GM19043 (cell line): ENCODE results near the gene PDZD4.
"Not testable (repeated sequence)": the region's sequence is repeated elsewhere in the genome, so short reads cannot be mapped to it uniquely, and the experiment has no call there.

Source experiments
- ATAC-seq: cut with Tn5 transposase; IDR thresholded peaks from one replicate; pipeline ENCODE4 v1.9.1; 2021; ENCODE audit warnings: low read depth; ENCODE audit not compliant: unreplicated experiment

PDZD4 gene

DNA sequence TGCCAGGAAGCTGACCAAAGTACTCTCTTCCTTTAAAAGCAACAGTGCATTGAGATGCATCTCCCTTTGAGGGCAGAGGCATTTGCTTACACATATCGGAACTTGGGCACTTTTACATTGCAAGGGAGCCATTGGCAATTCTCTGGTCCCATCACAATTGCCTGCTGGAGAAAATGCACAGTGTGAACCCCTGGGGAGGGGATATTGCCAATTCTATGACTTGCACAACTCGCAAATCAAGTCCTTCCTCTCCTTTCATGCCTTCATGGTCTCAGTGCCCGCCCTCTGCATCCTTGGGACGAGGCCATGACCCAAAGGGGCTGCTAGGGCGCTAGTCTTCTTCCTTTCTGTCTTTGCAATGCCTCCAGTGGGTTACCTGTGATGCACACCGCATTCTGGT lies 14.9 kb upstream of the PDZD4 start:
- ATAC-seq = no peak

DNA sequence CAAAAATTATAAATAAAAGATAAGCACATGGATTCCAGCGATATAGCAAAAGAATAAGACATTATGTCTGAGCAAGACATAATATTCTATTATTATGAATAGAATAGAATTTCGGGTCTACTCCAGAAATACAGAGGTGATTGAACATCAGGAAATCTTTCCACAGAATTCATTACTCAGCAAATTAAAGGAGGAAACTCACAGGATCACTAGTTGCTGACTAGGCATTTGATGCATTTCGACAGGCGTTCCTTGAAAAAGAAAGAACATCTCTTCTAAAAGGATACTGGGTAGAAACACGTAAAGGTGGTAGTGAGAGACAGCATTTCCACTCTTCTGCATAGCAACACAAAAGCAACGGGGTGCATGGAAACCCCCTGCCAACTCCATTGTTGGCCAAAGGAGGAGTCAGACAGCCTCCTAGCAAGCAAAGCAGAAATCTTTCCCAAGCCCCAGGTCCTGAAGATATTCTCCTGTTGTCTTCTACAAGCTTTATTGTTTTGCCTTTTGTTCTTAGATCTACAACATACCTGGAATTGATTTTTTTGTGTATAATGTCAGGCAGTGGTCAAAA lies 14.3 kb upstream of the PDZD4 start:
- no peak for ATAC-seq

DNA sequence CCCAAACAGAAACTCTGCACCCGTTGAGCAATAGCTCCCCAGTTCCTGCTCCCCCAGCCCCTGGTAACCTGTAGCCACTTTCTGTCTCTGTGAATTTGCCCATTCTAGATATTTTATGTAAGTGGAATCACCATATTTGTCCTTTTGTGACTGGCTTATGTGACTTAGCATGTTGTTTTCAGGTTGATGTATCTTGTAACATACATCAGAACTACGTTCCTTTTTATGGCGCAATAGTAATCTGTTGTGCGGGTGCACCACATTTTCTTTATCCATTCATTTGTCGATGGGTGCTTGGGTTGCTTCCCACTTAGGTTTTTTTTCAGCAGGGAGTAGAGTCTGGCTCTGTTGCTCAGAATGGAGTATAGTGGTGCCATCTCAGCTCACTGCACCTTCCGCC lies 6.6 kb upstream of the PDZD4 start:
- no peak for ATAC-seq

DNA sequence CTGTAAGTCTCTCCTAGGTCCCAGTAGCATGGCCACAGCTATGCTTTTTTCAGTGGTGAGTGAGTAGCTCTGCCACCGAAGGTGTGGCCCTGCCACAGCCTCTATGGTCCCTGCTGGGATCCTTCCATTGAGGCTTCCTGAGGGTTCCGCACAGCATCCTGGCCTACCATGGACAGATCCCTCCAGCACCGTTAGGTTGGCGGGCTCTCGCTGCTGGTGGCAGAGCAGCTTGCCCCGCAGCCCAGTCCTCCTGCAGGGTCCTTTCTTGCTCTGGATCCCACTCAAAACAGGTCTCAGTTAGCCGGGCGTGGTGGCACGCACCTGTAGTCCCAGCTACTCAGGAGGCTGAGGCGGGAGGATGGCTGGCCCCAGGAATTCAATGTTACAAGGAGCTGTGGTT lies 2.4 kb upstream of the PDZD4 start:
- ATAC-seq = no peak

DNA sequence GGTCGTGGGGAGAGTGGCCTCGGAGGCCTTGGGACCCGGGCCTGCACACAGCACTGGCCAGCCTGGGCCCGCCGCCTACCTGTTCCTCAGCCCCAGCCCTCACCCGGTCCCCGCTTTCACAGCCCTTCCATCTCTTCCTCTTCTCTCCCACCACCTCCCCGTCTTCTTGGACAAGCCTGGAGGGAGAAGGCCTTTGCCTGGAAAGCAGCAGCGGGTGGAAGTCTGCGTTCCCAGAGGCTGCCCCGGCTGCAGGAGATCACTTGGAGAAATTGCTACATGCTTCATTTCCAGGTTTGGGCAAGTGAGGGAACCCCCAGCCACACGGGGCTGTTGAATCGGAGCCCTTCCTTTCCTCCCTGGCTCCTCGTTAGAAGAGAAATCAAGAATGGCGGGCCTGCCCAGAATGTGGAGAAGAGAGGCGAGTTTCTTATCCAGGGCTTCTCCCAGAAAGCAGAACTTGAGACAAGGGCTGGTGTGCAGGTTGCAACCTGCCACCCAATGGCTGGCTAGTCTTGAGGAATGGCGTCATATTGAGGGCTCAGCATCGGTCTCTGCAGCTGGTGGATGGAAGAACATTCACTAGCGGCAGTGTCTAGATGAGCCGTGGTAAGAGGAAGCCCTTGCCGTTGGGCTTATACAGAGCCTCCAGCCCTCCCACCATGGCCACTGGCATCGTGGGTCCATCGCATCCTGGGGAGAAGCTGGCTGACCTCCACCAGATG lies 1.2 kb upstream of the PDZD4 start:
- ATAC-seq = no peak

DNA sequence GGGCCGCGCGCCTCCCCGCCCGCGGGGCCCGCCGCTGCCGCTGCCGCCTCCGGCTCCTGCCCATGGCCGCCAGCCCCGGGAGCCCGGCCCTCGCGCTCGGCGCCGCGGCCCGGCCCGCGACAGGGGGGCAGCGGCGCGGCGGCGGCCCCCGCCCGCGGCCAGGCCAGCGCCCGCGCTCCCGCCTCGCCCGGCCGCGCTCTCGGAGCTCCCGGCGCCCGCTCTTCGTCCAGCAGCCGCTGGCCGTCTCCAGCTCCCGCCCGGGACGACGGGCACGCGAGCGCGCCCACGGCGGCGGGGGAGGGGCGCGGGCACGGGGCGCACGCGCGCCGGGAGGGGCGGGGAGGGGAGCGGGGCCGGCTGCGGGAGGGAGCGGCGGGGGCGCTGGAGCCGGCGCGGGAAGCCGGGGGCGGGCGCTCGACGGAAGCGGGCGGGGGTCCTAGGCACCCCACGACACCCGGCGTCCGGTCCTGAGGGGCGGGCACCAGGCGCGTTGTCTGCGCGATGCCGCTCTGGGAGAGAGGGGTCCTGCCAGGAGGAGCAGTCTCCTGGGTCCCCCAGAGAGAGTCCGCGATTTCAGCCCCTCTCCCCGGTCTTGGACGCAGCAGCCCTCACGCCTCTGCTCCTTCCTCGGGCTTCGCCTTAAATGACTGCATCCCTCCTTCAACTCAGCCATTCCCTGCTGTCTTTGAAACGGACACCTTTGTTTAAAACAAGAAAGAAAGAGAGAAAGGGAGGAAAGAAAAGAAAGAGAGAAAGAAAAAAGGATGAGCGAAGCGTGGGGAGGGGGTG lies 490 bp upstream of the PDZD4 start:
- ATAC-seq = no peak

DNA sequence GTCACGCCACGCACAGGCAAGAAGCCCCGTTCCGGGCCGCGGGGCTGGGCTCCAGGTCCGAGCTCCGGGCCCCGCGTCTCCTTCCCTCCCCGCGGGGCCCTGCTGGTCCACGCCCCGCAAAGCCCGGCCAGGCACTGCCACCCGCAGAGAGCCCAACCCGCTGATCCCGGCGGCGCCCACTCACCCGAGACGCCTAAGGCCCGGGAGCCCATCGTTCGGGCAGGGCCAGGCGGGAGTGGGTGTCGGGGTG lies 870 bp downstream of the PDZD4 start:
- ATAC-seq = no peak

DNA sequence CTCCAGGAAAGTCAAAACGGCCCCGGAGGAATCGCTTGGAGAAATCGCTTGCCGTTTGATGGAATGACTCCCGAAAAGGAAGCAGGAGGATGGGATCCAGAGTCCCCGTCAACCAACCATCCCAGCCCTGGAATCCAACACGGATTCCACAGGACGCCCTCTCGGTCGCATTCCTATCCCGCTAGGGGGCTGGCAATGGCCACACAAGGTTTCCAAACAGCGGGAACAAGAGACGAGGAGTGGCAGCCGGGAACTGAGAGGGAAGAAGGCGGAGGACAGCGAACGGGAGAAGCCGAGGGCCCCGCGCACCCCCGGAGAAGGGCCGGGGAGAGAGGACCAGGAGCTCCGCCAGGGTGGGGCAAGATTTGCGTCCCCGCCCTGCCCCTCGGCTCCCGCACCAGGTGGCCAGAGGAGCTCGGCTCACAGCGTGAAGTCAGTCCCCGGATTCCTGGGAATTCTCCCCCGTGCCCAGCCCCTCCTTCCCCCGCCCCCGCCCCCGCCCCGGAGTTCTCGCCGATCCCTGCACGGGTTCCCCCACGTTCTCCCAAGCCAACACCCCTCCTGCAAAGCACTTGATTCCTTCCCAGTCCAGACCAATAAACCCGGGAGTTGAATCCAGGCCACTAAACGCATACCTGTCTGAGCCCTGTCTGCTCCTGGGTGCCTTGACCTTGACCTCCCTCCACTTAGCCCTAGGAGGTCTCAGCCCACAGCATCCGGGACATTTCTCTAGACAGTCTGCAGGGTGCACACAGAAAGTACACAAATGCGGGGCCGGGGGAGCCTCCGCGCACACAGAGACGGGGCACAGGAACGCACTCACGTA lies 1.4 kb downstream of the PDZD4 start:
- no peak for ATAC-seq

DNA sequence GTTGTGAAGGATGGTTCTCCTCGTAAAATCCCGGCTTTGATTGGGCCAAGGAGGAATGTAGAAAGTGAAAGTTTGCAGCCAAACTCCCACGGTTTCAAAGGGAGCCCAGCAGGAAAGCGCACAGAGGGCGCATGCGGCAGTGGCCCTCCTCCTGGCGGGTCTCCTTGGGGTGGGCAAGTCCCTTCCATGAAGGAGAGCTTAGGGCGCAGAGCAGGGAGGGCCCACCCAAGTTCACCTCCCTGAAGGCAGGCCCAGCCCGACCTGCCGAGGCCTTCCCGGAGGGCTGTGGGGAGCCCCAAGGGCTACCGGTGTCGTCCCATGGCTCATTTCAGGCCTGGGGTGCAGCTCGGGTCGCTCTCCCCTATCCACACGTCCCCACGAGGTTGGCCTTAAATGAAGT lies 2.0 kb downstream of the PDZD4 start:
- ATAC-seq = no peak

DNA sequence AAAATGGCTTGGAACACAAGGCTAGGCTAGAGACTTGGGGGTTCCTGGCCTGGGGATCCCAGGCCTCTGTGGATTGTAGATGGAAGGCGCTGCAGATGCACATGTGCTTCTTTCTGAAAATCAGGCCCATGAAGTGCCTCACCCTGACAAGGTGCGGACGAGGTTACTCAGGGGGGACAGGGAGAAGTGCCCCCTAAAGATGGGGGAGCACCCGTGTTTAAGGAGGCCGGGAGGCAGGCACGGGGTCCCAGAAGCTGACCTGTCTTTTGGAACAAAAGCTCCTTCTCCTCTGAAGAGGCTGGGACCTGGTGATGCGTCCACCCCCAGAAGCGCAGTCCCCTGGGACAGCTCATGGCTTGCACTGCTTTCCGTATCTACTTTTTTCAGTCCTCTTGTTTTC lies 2.4 kb downstream of the PDZD4 start:
- no peak for ATAC-seq

DNA sequence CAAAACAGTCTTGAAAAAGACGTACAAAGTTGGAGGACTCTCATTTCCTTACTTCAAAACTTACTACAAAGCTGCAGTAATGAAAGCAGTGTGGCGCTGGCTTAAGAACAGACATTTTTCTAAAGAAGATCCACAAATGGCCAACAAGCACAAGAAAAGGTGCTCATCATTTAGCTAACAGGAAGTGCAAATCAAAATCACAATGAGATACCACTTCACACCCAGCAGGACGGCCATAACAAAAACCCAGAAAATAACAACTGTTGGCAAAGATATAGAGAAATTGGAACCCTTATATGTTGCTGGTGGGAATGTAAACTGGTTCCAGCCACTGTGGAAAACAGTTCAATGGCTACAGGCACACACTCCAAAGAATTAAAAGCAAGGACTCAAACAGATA lies 3.3 kb downstream of the PDZD4 start:
- no peak for ATAC-seq

DNA sequence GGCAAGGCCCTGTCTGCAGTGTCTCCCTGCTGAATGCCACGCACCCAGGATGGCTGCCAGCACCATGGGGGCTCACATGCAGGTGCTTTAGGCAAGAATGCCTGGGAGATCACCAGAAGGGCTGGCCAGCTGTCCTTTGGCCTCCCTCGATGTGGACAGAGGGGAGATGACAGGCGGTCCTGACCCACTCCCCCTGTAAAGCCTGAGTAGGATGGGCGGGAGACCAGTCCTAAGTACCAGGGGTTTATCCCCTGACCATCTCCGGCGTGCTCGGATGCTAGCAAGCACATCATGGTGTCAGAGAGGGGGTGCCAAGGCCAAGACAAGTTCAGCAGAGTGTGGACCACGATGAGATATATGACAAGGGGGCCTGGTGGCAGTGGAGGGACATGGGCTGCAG lies 5.3 kb downstream of the PDZD4 start:
- ATAC-seq = no peak

DNA sequence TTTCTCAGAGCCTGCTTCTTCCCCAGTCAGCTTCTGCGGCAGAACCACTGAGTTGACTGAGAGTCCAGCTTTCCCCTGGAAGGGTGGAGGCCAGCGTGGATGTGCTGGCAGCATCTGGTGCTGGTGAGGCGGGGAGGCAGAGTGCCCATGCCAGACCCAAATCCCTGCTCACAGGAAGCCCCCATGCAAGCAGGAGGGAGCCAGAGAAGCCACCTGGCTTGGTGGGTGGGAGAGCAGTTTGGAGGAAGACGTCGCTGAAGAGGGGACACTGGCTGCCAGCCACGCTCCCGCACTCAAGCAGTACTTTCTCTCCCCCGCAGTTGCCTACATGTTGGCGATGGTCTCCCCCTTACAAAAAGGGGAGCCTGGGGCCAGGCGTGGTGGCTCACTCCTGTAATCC lies 6.0 kb downstream of the PDZD4 start:
- no peak for ATAC-seq

DNA sequence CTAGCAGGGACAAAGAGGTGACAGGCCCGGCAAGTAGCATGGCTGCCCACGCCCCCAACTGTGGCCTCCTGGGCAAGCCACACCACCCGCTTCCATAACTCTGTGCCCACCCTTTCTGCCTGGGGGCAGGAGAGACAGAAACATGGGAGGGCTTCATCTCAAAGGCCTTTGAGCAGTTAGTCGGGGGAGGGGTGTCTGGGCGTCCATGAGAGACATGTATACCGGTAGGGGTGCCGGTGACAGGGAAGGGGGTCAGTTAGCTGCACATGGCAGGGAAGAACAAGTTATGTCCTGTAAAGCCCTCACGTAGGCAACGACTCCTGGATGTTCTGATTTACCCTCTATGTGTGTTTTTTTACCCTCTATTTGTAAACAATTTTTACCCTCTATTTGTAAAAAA lies 9.3 kb downstream of the PDZD4 start:
- no peak for ATAC-seq

DNA sequence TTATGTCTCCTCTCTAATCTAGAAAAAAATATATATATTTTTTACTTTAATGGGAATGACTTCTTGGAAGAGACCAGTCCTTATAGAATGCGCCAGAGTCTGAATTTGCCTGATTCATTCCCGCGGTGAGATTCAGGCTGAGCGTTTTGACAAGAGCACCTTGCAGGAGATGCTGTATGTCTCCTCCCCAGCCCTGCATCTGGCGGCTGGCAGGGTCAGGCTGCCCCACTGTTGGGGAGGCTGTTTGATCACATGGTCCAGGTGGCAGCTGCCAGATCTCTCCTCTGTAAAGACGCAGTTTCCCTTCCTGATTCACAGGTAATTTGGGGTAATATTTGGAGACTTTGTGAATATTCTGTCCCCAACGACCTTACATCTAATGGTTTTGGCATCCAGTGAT lies 9.7 kb downstream of the PDZD4 start:
- ATAC-seq = no peak

DNA sequence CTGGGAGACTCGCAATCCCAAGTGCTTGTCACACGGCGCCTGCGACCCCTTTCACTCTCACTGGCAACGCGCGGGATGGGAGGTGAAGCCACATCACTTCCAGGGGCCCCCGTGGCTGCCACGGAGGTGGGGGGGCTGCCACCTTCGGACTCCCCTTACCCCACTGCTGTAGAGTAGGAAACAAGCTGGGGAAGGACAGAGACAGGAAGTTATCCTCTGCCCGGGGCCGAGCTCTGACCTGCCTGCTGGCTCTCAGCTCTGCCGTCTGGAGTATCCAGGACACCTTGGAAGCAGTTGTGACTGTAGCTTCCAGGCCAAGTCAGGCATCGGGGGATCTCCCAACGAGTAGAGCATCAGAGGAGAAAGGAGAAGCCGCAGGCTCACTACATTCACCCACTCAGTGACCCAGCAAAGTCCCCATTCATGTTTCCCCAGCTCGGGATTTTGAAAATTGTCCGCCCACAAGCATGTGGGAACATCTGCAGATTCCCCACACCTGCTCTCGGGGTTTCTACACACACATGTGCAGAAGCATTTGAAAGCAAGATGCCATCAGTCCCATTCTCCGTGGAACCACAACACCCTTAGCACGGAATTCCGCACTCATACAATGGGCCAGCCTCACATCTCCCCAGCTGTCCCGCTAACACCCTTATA lies 10.8 kb downstream of the PDZD4 start:
- no peak for ATAC-seq

DNA sequence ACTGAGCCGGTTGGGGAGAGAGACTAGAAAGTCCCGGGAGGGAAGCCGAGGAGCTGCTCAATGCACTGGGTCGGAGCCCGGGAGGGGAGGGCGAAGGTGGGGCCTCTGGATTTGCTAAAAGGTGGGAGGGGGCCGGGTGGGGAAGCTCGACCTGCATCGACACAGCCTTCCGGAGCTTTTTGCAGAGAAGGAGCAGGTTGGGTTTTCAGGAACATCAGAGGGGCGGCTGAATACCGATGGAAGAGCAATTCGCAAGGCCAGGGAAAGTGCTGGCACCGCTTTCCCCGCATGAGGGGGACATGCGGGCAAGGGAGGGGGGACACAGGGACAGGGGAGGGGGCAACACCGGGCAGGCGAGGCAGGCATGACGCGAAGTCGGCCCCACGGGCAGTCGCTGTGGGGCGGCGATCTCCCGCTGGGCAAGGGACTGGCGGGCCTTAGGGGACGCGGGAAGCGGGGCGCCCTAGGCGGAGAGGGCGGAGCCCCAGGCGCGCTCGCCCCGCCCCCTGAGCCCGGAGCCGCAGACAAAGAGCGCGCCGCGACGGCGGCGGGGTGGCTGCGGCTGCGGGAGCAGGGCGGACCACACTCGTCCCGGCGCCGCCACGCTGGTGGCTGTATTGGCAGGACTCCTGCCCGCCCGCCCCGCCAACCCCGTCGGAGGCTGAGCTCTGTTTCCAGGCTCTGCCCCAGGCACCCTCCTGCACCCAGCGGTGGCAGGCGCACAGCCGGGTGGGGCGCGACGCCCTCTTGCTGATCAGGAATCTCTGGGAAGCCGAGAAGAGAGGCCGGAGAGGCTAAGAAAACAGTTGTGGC lies 11.6 kb downstream of the PDZD4 start:
- ATAC-seq = no peak

DNA sequence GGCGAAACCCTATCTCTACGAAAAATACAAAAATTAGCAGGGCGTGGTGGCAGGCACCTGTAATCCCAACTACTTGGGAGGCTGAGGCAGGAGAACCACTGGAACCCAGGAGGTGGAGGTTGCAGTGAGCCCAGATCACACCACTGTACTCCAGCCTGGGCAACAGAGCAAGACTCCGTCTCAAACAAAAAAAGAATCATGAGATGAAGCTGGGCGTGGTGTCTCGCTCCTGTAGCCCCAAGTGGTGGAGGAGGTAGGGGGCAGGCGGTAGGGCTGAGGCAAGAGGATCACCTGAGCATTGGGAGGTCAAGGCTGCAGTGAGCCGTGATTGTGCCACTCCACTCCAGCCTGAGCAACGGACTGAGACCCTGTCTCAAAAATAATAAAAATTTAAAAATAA lies 12.3 kb downstream of the PDZD4 start:
- not testable (repeated sequence) for ATAC-seq

DNA sequence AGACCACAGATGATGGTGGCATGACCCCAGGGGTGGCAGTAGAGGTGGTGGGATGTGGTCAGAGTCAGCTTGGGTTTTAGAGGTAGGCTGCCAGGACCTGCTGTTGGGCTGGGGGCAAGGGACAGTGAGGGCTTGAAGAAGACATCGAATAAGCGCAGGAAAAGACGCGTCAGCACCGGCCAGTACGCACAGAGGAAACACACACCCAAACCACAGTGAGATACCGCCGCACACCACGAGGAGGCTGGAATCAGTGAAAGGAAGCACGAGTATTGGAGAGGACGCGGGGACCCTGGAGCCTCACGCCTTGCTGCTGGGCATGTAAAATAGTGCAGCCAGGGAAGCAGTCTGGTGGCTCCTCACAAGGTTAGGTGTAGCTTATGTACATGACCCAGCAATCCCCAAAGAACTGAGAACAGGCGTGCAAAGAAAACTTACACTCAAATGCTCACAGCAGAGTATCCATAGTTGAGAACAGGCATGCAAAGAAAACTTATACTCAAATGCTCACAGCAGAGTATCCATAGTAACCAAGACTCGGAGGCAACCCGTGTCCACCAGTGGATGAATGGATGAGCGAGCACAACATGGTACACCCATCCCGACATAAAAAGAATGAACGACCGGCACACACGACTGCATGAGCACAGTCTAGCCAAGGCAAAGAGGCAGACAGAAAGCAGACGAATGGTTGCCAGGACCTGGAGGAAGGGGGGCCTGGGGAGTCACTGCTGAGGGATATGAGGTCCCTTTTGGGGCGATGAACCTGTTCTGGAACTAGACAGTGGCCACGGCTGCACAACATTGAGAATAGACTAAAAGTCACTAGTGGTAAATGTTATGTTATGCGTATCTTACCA lies 13.3 kb downstream of the PDZD4 start:
- no peak for ATAC-seq
